NCI-H2227 (cell line): Measurements from ENCODE around the gene MOGAT3.

Experiments used
- DNase-seq: peaks from one replicate; lab custom pipeline; 2025; ENCODE audit not compliant: unreplicated experiment; lab: John Stamatoyannopoulos, UW

The MOGAT3 gene

DNA sequence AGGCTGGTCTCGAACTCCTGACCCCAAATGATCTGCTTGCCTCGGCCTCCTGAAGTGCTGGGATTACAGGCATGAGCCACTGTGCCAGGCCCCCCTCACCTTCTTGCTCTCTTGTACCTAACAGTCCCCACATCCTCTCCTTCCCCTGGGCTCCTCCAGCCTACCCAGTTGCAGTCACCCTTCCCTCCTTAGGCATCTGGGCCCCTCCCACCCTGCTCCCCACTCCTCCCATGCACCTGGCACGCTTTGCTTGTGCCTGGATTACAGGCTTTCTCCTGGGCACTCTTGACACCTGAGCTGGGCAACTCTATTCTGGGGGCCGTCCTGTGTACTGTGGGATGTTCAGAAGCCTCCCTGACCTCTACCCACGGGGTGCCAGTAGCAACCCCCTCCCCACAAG is 33.8 kb upstream of the MOGAT3 start:
- DNase-seq: no peak

DNA sequence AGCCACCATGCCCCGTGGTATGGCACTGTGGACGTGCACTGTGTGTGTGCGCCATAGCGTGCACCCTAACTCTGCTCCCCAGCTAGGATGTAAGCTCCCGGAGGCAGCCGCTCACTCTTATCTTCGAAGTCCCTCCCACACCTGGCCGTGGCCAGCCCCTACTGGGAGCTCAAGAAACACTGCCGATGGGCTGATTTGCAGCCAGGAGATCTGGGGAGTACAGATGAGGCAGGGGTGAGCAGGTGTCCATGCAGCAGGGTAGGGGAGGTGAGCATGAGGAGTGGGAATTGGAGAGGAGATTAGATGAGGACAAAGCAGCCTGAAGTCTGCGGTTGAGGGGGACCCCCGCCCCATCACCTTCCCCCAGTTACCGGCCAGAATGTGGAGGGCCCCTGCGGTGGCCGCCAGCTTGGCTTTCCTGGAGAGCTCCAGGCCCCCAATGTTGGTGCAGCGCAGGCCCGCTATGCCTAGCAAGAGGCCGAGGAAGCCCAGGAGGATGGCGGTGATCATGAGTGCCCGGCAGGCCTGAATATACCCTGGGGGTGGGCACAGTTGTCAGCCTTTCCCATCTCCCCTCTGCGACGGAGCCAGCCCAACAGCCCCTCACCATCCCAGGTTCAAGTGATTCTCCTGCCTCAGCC is 33.2 kb upstream of the MOGAT3 start:
- DNase-seq: no peak

DNA sequence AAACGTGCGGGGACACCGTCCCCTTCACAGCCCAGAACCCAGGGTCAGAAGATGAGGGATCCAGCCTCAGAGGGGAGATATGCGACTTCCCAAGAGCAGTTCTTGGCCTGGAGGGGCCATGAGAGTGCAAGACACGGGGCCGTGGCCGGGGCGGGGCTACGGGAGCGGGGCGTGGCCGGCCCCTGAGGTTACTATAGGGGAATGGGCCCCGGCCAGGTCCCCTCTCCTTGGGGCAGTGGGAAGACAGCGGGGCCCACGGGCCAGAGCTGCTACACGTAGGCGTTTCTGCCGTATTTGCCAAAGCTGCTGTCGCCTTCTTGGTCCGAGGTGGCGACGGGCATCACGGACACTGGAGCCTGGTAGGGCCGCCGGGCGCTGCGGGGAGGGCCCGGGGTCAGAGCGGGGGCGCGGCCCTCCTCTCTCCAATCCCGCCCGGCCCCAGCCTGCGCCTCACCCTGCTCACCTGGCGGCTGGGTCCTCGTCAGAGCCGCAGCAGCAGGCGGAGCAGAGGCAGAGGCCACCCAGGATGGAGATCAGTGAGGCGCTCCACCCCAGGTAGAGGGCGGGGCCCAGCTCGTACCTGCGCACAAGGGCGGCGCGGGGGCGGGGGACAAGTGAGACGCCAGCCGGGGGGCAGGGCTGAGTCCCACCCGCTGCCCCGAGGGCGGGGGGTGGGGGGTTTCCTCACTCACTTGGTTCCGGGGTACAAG is 31.5 kb upstream of the MOGAT3 start:
- DNase-seq: no peak

DNA sequence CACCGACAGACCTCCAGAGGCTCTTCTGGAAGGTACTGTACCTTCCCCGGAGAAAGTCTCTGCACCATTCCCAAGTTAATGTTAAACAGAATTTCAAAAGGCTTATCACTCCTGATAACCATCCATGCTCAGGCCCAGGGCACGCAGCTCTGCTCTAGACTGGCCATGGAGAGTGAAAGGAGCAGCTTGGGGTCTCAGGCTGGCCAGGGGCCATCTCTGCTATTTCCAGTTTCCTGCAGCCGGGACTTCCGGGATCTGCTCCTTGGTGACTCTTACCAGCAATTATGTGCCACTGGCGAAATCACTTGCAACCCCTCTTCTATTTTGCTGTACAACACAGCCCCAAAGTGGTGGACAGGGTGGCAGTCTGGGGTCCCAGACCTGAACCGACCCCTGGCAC is 30.8 kb upstream of the MOGAT3 start:
- no peak for DNase-seq

DNA sequence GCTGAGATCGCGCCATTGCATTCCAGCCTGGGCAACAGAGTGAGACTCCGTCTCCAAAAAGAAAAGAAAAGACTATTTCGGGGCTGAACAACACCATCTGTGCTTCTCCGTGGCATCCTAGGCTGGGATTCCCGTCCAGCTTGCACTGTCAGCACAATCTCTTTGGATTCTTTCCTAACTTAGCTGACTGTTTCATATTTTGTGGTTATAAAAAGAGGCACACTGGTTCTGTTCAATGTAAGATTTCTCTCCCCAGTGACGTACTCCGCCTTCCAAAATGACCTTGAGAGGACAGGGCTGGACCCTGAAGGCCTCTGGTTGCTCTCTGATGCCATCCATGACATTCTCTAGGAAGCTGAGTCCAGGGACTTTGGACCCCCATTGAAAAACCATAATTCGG is 25.9 kb upstream of the MOGAT3 start:
- DNase-seq: no peak

DNA sequence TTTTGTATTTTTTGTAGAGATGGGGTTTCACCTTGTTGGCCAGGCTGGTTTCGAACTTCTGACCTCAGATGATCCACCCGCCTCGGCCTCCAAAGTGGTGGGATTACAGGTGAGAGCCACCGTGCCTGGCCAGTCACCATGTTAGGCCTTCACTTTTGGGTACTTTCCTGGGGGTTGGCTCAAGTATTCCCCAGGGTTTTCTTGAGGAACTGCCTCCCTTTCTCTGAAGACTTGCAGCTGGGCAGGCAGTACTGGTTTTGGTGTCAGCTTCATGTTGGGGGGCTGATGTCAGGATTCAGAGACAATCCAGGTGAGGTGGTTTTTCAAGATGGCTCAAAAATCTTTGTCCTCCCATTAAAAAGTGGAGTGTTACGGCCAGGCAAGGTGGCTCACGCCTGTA is 24.8 kb upstream of the MOGAT3 start:
- no peak for DNase-seq

DNA sequence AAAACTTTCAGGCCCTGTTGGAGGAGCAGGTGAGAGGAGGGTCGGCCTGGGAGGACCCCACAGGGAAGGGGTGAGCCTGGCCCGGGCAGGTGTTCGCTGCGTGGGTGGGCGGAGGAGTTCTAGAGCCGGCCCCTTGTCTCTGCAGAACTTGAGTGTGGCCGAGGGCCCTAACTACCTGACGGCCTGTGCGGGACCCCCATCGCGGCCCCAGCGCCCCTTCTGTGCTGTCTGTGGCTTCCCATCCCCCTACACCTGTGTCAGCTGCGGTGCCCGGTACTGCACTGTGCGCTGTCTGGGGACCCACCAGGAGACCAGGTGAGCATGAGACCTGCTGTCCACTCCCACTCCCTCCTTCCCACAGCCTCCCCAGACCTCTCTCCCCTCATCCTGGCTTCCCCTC is 22.7 kb upstream of the MOGAT3 start:
- DNase-seq: no peak

DNA sequence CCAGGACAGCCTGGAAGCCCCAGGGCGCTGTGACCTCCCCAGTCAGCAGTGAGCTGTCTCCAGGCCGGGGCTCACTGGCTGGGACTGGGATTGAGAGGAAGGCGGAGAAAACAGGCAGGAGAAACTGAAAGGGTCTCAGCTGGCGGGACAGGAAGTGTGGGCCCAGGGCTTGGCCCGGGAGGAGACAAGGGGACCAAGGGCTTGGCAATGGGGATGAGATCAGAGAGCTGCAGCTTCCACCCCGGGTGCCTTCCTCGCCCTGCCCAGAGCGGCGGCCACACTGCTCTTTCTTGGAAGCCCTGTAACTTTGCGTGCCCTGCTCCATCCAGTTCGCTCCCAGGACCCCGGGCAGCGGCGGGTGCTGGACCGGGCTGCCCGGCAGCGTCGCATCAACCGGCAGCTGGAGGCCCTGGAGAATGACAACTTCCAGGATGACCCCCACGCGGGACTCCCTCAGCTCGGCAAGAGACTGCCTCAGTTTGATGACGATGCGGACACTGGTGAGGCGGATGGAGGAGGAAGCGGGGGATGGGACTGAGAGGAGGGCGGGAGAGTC is 21.5 kb upstream of the MOGAT3 start:
- no peak for DNase-seq

DNA sequence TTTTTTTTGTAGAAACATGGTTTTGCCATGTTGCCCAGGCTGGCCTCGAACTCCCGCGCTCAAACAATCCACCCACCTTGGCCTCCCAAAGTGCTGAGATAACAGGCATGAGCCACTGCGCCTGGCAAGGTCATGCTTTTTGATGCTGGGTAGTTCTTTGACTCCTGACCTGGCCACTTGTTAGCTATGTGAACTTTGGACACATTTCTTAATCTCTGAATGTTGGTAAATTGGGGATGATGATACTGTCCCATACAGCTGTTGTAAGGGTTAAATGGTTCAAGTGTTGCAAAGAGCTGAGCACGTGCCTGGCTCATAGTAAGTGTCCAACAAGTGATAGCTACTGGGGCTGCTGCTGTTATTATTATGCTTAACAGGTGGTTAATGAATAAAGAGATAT is 19.5 kb upstream of the MOGAT3 start:
- no peak for DNase-seq

DNA sequence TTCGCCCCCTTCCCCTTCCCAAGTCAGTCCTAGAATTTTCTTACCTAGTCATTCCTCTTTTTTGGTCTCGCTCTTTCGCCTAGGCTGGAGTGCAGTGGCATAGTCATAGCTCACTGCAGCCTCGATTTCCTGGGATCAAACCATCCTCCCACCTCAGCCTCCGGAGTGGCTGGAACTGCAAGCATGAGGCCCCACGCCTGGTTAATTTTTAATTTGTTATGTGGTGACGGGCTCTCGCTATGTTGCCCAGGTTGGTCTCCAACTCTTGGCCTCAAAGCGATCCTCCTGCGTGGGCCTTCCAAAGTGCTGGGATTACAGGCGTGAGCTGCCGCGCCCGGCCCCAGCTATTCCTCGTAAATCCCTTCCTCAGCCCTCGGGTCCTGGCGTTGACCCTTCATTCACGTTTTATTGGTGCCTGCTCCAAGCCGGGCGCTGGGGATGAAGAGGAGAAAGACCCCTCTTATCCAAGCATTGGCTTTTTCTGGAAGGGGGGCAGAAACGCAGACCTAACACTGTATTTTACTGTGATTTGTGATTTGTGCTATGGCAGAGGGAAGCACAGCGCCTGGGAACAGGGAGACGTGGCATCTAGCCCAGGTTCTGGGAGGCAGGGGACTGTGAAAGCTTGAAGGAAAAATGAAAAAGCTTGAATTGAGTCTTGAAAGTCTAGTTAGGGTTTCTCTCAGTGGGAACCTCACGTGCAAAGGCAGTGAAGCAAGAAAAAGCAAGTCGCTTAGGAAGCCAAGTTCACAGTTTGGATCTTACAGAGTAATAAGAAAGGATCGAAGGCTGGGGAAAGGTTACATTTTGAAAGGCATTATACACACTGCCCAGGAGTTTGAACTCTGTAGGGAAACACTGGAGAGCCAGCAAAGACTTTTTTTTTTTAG is 17.6 kb upstream of the MOGAT3 start:
- peak; percentile 56 for DNase-seq

DNA sequence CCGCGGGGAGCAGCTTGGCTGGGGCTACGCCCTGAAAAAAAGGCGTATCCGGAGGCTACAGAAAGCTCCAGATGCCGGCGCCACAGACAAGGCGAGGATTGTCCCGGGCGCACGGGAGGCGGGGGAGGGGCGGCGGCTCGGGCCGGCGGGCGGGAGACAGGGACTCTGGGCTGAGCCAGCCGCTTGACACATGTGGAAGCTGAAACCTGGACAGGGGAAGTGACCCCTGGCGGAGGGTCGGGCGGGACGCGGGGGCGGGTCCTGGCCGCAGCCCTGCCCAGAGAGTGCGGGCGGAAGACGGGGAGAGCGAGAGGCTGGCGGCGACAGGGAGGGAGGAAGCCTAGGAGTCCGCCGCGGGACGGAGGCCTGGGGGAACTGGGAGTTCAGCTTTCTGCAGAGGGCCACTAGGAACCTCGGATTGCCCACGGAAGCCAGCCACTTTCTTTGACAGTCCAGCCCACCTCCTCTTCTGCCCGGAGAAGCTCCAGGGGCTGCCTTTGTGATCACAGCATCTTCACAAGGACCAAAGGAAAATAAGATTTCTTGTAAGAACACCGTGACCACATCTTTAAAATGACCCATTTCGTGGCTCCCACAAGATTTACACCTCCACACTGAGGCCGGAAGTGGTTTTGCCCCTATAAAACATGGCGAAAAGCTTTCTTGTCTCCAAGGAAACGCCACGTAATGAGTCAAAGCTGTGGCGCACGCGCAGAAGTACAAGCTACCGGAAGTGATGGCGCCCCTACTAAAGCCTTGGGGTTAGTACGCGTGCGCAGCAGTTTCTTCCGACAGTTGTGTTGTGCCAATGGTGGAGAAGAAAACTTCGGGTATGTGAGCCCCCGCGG is 16.8 kb upstream of the MOGAT3 start, which contains the start of the genes PLOD3 and ZNHIT1:
Gene PLOD3 (minus strand): TSS at position 194 of the 848 bp plus-strand sequence. CDS start 307 bp downstream, outside the sequence.
Gene ZNHIT1 (plus strand): TSS at position 778 of the 848 bp plus-strand sequence. CDS start 31 bp downstream, at position 809.
- peak; percentile 100 for DNase-seq

DNA sequence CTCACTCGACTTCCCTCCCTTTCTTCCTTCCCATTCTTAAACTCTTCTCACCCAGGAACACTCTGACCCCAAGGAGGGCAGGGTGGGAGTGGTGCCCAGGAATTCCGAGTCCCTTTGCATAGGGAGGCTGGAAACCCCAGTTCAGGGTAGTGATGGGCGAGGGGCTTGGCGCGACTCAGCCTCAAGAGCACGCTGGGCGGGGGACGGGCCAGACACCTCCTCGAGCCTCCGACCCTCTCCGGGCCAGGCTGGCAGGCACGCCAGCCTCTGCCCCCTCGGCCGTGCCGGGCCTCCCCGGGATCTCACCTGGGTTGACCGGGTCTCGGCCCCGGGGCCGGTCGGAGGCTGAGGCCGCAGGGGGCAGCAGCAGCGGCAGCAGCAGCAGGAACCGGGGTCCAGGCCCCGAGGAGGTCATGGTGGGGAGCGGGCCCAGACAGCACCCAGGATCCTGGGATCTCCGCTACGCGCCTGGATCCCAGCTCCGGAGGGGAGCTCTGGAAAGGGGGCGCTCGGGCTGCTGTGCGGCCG is 16.1 kb upstream of the MOGAT3 start:
- DNase-seq: no peak

DNA sequence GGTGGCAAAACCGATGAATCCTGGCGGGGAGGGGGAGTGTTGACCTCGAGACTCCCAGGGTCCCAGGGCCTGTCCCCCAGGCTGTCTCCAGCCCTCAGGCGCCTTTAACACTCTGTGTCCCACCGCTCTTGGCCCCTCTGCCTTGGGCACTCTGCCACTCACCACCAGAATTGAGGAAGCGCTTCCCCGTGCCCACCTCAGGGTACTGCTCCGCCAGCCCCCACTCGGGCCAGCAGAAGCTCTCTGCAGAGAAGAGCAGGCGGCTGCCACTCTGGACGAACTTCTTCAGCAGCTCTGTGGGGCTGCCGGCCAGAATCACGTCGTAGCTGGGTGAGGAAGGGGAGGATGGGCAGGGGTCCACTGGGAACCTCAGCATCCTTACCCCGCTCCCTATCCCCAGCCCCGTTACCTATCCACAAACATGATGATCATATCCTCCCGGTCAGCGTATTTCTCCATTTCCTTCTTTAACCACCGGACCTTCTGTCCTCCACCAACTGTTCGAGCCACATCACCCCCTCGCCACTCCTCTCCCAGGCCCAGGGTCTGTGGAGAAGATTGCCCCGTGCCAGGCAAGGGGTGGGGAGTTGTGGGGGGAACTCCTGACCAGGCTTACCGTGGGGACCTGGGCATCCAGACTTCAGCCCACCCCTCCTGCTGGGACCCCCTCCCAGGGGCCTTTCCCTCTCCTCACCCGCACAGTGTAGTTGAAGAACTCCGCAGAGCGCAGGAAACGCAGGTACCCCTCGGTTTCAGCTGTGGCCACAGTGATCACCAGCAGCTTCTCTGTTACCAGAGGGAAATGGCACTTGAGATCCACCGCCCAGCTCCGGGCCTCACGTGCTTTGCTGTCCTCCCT is 15.4 kb upstream of the MOGAT3 start:
- DNase-seq: peak; percentile 44

DNA sequence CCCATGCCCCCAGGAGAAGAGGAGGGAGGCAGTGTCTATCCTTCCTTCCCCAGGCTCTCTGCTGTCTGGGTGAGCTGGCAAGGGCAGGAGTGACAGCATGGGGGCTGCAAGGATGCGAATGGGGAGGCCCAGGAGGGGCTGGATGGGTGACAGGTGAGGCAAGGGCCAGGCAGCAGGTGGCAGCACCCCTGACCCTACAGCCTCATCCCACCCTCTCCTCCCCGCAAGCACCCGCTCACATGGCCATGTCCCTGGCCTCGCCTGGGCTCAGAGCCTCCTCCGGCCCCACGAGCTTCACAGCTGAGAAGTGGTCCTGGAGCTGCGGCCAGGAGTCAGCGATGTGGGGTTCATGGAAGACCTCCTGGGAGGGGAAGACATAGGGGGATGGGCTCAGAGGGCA is 11.2 kb upstream of the MOGAT3 start:
- no peak for DNase-seq

DNA sequence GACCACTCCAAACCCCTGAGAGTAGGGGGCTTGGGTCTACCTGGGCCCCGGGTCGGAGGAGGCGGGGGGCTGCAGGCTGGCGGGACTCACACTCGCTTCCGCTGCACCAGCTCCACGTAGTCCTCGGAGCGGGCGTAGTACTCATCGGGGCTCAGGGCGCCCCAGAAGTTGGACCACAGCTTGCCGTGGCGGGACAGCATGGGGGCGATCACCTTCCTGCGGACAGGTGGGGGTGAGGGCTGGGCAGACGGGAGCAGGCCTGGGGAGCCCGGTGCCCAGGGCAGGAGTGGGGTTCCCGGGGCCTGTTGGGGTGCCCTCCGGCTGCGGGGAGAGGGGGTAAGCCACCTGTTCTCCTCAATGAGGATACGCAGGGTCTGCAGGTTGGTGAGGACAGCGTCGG is 10.7 kb upstream of the MOGAT3 start:
- DNase-seq: no peak

DNA sequence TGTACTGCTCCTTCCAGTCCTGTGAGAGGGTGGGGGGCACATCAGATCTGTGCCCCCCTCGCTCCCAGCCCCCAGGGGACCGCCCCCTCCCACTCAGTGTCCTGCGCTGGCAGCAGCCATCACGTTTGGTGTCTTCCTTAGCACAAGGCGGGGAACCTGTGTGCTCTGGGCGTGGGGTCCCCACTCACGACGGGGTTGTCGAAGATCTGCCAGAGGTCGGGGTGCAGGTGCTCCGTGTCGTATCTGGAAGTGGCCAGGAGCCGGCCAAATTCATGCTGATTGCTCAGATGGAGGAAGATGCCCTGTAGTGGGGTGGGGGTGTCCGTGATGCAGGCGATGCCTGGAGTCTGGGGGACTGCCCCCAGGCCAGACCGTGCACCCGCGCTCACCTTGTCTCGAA is 9.3 kb upstream of the MOGAT3 start:
- no peak for DNase-seq

DNA sequence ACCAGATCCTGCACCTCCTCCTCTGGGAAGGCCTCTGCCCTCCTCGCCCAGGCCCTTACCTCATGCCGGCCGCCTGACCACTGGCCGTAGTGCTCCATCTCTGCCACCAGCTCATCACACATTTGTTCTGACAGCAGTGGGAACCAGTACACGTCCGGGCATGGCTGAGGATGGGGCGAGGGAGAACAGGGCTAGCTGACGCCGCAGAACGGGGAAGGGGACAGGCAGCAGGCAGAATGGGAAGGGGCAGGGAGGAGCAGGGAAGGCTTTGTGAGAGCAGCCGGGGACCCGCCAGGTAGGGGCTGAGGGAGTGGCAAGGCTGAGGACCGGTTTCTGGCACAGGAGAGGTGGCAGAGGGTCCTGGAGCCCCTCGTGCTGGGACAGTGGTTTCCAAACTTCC is 8.0 kb upstream of the MOGAT3 start:
- DNase-seq: no peak

DNA sequence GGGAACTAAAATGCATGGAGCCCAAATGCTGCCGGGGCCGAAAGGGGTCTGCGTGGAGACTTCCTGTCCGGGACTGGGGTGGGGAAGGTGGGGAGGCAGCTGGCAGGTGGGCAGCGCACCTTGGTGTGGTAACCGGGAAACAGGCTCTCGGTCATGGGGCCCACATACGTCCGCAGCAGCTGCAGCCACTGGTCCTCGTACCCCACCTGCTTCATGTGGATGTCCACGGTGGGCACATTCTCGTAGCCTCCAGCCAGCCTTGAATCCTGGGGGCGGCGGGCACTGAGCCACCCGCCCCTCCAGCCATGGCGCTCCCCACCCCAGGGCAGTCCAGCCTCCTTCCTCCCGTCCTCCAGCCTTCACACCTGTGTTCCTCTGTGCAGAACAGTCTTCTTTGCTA is 6.6 kb upstream of the MOGAT3 start:
- DNase-seq: no peak

DNA sequence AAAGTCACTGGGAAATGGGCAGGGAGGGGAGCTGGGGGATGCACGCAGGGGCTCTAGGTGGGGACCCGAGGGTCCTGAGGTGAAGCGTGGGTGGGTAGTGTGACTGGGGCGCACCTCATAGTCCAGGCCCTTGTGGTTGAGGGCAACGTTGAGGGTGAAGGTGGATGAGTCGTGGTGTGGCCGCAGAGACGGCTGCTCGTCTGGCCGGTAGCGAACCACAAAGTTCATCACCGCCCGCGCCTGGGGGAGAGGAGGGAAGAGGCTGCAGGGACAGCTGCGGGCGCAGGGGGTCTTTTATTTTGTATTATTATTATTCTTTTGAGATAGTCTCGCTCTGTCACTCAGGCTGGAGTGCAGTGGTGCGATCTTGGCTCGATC is 5.8 kb upstream of the MOGAT3 start:
- DNase-seq: no peak
